Keratinocyte (primary cell): ENCODE measurements around the gene PLAA. TPM values are rescaled to one million over a fixed set of nuclear protein-coding genes. Genes with fewer than 3 reads are reported as not detected.

Experiments
- DNase-seq: peaks from one replicate; pipeline ENCODE4 v3.0.0-alpha.2; 2011; ENCODE audit warnings: low read depth, missing footprints, low spot score
- FAIRE-seq: peaks from 2 replicates; lab custom pipeline; 2011; peaks lifted over from hg19 to GRCh38; lab: Jason Lieb, UNC
- H2AFZ ChIP-seq: 2 replicates; pipeline ENCODE4 v1.6.0; 2012; ENCODE audit warnings: low read length, control low read depth, inconsistent platforms; ENCODE audit not compliant: control insufficient read depth
- H3K27ac ChIP-seq: 2 replicates; pipeline ENCODE4 v1.5.1; 2011; ENCODE audit warnings: low read length; ENCODE audit not compliant: control insufficient read depth, insufficient read depth
- H3K27me3 ChIP-seq: 3 replicates; pipeline ENCODE4 v1.6.0; 2011; ENCODE audit warnings: low read length; ENCODE audit not compliant: control insufficient read depth, insufficient read depth; ENCODE audit errors: extremely low read depth
- H3K36me3 ChIP-seq, 2 experiments: 2 replicates in 1 of 2; 3 replicates in 1 of 2; pipeline ENCODE4 v1.5.1; 2011; ENCODE audit warnings: low read length in 2 of 2, mild to moderate bottlenecking in 1 of 2; ENCODE audit not compliant: control insufficient read depth in 2 of 2, insufficient read depth in 2 of 2; ENCODE audit errors: extremely low read depth in 1 of 2
- H3K4me1 ChIP-seq: 3 replicates; pipeline ENCODE4 v1.5.1; 2011; ENCODE audit warnings: low read length; ENCODE audit not compliant: control insufficient read depth, insufficient read depth; ENCODE audit errors: extremely low read depth
- H3K4me2 ChIP-seq: 3 replicates; pipeline ENCODE4 v1.6.0; 2011; ENCODE audit warnings: low read depth, low read length; ENCODE audit not compliant: control insufficient read depth, insufficient read depth; ENCODE audit errors: extremely low read depth
- H3K4me3 ChIP-seq, 3 experiments: fragments of 200-600 bp in 1 of 3; sonication (generic) in 1 of 3; 2 replicates in 2 of 3; 3 replicates in 1 of 3; pipeline ENCODE4 v1.5.1; 2011 to 2016; ENCODE audit warnings: low read length in 3 of 3, mild to moderate bottlenecking in 3 of 3, control low read depth in 2 of 3, inconsistent platforms in 1 of 3, low read depth in 1 of 3, mixed read lengths in 1 of 3, mixed run types in 1 of 3, moderate library complexity in 1 of 3; ENCODE audit not compliant: control insufficient read depth in 2 of 3, insufficient read depth in 2 of 3; ENCODE audit errors: extremely low read depth in 1 of 3
- H3K79me2 ChIP-seq: 2 replicates; pipeline ENCODE4 v1.6.0; 2012; ENCODE audit warnings: low read length; ENCODE audit not compliant: control insufficient read depth, insufficient read depth
- H3K9ac ChIP-seq: 3 replicates; pipeline ENCODE4 v1.6.0; 2011; ENCODE audit warnings: low read length; ENCODE audit not compliant: control insufficient read depth, insufficient read depth; ENCODE audit errors: extremely low read depth
- H3K9me1 ChIP-seq: 3 replicates; pipeline ENCODE4 v1.6.0; 2011; ENCODE audit warnings: low read length; ENCODE audit not compliant: control insufficient read depth, insufficient read depth; ENCODE audit errors: extremely low read depth
- H3K9me3 ChIP-seq: 2 replicates; pipeline ENCODE4 v1.5.1; 2012; ENCODE audit warnings: low read depth, low read length; ENCODE audit not compliant: control insufficient read depth
- H4K20me1 ChIP-seq: 3 replicates; pipeline ENCODE4 v1.6.0; 2011; ENCODE audit warnings: low read length; ENCODE audit not compliant: control insufficient read depth, insufficient read depth; ENCODE audit errors: extremely low read depth
- EZH2 ChIP-seq: IDR thresholded peaks from one replicate; pipeline ENCODE4 v1.6.1; 2012; ENCODE audit warnings: inconsistent platforms, mild to moderate bottlenecking, low read length, moderate library complexity
- dilution Hi-C: fragments of 300-500 bp; cut with MboI; formaldehyde crosslinking; loops from one replicate; pipeline ENCODE4 v1.7.0; 2020; ENCODE audit warnings: low sequenced_read_pairs; ENCODE audit not compliant: extremely low pct_ligation_motif_present
- polyA plus RNA-seq, 5 experiments: library from polyadenylated mRNA; depleted of rRNA in 3 of 5; stranded (reverse) in 3 of 5; stranded (forward) in 1 of 5; unstranded in 1 of 5; fragments of >200 nt; gene quantifications; 1 replicate in 1 of 5; 2 replicates in 3 of 5; 3 replicates in 1 of 5; pipeline versions ENCODE4 v1.2.1 to v1.2.3, GENCODE V29; 2011 to 2012; ENCODE audit warnings: missing spikeins in 2 of 5, low read depth in 1 of 5, low replicate concordance in 1 of 5
- TF ChIP-seq, protein P1 (sequence below), 3 experiments: IDR thresholded peaks in 1 of 3; conservative IDR thresholded peaks in 1 of 3; optimal IDR thresholded peaks in 1 of 3; 2 replicates in 2 of 3; 3 replicates in 1 of 3; pipeline versions ENCODE3 to v1.5.1; 2011; ENCODE audit warnings: low read length in 3 of 3, mild to moderate bottlenecking in 3 of 3, moderate library complexity in 2 of 3, control low read depth in 1 of 3, inconsistent platforms in 1 of 3; ENCODE audit not compliant: insufficient read depth in 2 of 3; ENCODE audit errors: extremely low read depth in 1 of 3

Gene PLAA
- polyA plus RNA-seq, 1 donor (not counting 4 experiments of a cell fraction or from before 2014, with no cell fraction given), result 30.3 TPM

DNA sequence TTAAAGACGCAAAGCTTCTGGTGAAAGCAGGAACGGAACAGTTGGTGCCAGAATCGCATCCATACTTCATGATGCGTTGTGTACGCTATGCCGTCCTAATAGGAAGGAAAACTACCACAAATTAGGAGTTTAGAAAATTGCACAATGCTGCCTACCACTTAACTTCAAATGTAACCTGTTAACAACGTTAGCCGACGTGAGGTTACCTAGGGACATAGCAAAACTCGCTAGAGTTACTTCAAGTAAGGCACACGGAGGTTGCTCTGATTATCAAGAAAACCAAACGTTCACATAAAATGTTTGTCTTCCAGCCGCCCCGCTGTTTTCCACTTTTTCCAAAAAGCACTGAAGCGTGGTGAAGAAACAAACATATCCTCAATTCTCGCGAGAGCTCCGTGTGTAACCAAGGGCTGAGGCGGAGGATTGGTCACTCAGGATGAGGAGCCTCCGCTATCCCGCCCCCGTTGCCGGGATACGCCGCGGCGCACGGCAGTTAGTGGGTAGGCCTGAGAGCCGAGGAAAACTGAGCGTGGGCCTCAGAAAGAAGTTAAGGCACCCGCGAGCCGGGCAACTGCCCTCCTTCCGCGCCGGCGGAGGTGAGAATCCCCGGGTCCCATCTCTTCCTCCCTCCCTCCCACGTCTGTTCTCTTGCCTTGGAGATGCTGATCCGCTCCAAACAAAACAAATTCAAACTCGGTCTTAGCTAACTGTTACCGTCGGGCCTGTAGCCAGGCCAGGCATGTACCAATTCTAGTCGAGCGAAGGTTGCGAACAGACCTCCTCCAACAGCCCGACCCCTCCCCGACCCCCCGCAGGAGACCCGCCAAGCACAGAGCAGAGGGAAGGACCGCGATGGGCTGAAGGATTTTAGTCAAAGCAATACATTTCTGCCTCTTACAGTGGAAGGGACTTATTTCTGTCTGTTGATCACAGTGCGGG lies 9.1 kb upstream of the PLAA start, which contains the start of gene IFT74:
Gene IFT74, plus strand, starts transcription at position 492 of the 939 bp plus-strand sequence. CDS start 5,556 bp downstream, outside the sequence.
- H3K9me1 ChIP-seq, result no peaks in the 10 kb centered on the region
- no peaks in the 10 kb centered on the region for H4K20me1 ChIP-seq
- H3K4me3 ChIP-seq, result peak within 1 kb of the TSS; percentile 52 to 61 (median 58)
- peak; percentile 76 for DNase-seq
- peak within 1 kb of the TSS; percentile 51 for H3K4me2 ChIP-seq
- peaks cover 2% of the 10 kb centered on the region for H3K79me2 ChIP-seq
- FAIRE-seq, result peak; percentile 86
- H3K9ac ChIP-seq, result peak within 1 kb of the TSS; percentile 67
- TF ChIP-seq, protein P1, sequence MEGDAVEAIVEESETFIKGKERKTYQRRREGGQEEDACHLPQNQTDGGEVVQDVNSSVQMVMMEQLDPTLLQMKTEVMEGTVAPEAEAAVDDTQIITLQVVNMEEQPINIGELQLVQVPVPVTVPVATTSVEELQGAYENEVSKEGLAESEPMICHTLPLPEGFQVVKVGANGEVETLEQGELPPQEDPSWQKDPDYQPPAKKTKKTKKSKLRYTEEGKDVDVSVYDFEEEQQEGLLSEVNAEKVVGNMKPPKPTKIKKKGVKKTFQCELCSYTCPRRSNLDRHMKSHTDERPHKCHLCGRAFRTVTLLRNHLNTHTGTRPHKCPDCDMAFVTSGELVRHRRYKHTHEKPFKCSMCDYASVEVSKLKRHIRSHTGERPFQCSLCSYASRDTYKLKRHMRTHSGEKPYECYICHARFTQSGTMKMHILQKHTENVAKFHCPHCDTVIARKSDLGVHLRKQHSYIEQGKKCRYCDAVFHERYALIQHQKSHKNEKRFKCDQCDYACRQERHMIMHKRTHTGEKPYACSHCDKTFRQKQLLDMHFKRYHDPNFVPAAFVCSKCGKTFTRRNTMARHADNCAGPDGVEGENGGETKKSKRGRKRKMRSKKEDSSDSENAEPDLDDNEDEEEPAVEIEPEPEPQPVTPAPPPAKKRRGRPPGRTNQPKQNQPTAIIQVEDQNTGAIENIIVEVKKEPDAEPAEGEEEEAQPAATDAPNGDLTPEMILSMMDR (optimal IDR thresholded peaks at IDR 0.05 in 1 of 3, IDR thresholded peaks at IDR 0.05 in 1 of 3, conservative IDR thresholded peaks at IDR 0.05 in 1 of 3; ENCODE audit: extremely low read depth in 1 of 3, insufficient read depth in 2 of 3, low read length in 3 of 3), result no peak
- no peak for TF ChIP-seq EZH2
- no peaks in the 10 kb centered on the region for H3K36me3 ChIP-seq
- H3K27ac ChIP-seq, result peak within 1 kb of the TSS; percentile 70
- no peaks in the 10 kb centered on the region for H3K9me3 ChIP-seq
- H3K4me1 ChIP-seq, result peaks cover 6% of the 10 kb centered on the region
- no peaks in the 10 kb centered on the region for H3K27me3 ChIP-seq
- H2AFZ ChIP-seq, result peak within 1 kb of the TSS; percentile 87
- dilution Hi-C loops, result no loop called here

DNA sequence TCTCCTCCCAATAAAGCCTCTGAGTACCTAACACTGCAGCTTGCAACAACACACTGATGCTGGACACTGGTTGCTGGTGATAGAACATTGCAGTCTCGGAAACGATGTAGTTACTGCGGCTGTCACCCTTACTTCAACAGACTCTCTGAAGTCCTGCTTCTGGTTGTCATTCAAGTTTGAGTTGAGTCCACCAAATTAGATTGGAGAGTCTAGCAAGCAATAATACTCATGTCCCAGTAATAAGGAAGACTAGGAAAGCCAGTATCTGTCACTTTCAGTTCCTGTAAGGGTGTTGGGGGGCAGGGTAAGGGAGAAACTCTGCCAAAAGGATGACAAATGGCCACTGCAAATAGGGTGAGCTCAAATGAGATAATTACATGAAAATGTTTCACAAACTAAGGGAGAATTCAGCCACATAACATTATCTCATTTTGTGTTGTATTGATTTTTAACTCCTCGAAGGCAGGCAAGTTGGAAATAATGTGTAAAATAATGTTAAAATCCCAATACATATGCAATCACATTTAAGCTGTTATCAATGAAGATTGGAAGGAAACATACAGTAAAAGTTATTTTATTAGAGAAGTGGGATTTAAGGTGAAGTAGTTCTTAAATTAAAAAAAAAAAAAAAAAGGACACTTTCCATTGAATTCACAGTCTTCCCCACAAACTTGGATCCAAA lies 8.3 kb upstream of the PLAA start:
- Histone ChIP-seq H3K9me1 (no peaks in the 10 kb centered on the region), H3K36me3 (no peaks in the 10 kb centered on the region), H3K4me3 (peak overlapping the region; percentile 52 to 61 (median 58)), H3K27me3 (no peaks in the 10 kb centered on the region), H3K79me2 (peaks cover 2% of the 10 kb centered on the region), H3K9me3 (no peaks in the 10 kb centered on the region), H2AFZ (peak overlapping the region; percentile 50), H3K4me2 (peak overlapping the region; percentile 51), H3K9ac (peak overlapping the region; percentile 67), H3K4me1 (peaks cover 6% of the 10 kb centered on the region), H4K20me1 (no peaks in the 10 kb centered on the region), H3K27ac (peak overlapping the region; percentile 70)
- no peak for FAIRE-seq
- TF ChIP-seq EZH2, result no peak
- TF ChIP-seq, protein P1 (optimal IDR thresholded peaks at IDR 0.05 in 1 of 3, IDR thresholded peaks at IDR 0.05 in 1 of 3, conservative IDR thresholded peaks at IDR 0.05 in 1 of 3; ENCODE audit: extremely low read depth in 1 of 3, insufficient read depth in 2 of 3, low read length in 3 of 3), result no peak
- dilution Hi-C loops, result no loop called here
- no peak for DNase-seq
